GM12872 (cell line): ENCODE data around the gene CHTF8.

Experiments
- TF ChIP-seq, protein P1 (sequence below): IDR thresholded peaks from 3 replicates; pipeline ENCODE4 v1.5.1; 2011; ENCODE audit warnings: low read depth, mild to moderate bottlenecking, low read length, moderate library complexity; ENCODE audit not compliant: insufficient read depth

CHTF8 gene

DNA sequence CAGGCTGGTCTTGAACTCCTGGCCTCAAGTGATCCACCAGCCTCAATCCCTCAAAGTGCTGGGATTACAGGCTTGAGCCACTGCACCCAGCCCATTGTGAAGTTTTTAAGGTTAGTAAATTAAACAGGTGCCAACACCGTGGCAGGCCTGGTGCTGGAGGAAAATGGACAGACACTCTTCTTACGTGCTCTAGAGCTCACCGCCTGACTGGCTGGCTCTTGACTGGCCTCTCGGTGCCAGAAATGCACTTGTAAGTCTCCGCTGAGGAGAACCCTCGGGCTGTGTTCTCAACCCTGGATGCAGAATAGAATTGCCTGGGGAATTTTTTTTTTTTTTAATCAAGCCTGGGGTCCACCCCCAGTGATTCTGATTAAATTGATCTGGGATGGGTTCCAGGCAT lies 37.2 kb downstream of the CHTF8 start:
- TF ChIP-seq, protein P1, sequence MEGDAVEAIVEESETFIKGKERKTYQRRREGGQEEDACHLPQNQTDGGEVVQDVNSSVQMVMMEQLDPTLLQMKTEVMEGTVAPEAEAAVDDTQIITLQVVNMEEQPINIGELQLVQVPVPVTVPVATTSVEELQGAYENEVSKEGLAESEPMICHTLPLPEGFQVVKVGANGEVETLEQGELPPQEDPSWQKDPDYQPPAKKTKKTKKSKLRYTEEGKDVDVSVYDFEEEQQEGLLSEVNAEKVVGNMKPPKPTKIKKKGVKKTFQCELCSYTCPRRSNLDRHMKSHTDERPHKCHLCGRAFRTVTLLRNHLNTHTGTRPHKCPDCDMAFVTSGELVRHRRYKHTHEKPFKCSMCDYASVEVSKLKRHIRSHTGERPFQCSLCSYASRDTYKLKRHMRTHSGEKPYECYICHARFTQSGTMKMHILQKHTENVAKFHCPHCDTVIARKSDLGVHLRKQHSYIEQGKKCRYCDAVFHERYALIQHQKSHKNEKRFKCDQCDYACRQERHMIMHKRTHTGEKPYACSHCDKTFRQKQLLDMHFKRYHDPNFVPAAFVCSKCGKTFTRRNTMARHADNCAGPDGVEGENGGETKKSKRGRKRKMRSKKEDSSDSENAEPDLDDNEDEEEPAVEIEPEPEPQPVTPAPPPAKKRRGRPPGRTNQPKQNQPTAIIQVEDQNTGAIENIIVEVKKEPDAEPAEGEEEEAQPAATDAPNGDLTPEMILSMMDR: no peak

DNA sequence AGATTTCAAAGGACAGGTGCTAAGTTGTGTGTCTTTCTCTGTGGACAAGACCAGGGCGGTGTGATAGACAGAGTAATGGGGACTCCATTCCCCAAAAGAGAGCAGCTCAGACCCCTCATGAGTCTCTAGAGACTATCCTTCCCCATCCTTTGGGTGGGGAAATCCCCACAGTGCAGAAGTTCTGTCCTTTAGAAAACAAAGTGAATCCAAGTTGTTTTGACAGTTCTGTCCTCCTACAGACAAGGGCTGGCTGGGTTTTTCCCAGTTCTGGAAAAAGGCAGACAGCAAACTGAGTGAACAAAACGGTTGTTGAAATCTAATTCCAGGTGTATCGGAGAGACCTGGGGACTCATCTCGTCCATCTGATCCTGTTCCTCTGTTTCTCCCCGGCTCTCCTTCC lies 37.9 kb downstream of the CHTF8 start:
- TF ChIP-seq, protein P1: no peak

DNA sequence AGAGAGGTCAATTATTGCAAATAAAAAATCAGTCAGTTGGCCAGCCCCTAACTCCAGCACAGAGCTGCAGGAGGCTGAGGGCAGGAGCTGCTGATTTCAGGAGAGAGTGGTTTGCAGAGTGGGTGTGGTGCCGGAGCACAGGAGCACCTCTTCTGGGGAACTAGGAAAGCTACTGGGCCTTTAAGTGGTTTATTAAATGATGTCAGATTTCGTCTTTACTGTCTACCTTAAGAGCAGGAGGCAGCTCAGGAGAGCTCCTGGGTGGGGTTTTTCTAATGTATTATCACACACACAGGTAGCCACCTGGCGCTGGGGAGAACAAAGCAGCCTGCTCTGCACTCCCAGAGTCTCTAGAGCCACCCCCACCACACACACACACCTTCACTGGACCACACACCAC lies 38.4 kb downstream of the CHTF8 start:
- TF ChIP-seq, protein P1: no peak

DNA sequence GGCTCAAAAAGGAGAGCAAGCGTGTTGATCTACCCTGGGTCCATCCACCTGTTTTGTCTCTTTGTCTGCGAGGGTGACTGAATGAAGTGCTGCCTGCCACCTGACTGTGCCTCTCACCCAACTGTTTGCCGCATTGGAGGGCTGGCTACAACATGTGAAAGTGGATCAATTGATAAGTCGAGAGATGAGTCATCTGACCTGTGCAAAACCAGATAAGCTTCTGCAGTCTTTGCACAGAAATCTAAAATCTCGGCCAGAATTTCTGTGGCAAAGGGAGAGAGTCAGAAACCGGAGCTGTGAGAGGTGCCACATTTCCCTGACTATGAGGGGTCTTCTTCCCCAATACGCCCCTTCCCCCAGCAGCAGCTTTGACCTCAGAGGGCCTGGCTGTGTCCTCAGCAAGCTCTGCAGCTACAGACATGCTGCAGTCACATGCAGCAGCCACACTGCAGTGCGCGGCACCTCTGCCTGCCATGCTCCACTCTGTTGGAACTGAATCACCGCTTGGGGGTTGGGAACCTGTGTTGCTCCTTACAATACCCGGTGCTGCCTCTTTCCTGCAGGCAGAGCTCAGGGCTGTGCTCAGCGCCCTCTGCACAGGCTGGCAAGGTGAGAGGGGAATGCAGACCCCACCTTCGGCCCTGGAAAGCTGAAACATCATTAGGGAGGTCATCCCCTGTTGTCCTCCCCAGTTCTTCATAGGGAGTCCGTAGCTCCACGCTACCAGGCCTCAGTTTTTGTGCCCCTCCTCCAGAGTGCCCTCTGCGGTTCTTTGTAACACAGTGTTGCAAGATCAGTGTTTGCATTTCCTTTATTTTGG lies 43.1 kb downstream of the CHTF8 start:
- TF ChIP-seq, protein P1: no peak

DNA sequence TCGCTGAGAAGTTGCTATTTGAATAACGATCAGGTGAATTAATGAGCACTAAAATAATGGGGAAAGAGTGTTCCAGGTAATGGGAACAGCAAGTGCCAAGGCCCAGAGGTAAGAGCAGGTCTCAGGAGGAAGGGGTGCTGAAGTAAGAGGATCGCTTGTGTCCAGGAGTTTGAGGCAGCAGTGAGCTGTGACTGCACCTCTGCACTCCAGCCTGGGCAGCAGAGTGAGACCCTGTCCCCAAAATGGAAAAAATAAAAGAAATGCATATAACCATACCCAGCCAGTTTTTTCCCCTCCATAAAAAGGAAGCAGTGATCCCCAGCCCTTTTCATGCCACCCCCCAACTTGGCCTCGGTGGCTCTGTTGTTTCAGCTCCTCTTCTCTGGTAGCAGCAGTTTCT lies 43.7 kb downstream of the CHTF8 start:
- TF ChIP-seq, protein P1: no peak

DNA sequence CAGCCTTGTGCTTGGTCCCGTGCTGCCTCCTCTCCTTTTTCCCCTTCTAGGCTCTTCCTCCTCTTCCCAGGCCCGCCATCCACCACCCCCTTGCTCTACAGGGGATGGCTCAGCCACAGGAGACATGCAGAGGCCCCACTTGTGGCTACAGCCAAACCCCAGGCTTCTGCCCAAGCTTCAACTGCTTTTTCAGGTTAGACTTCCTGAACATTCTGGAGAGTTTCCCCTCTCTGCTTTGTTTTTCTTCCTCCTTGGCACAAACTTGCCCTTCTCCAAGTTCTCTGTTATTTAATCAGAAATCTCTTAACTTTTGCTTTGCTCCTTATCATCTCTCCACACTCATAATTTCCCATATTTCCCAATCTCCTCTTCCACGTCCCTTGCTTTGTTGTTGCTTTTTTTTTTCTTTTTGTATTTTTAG lies 45.2 kb downstream of the CHTF8 start:
- TF ChIP-seq, protein P1: no peak

DNA sequence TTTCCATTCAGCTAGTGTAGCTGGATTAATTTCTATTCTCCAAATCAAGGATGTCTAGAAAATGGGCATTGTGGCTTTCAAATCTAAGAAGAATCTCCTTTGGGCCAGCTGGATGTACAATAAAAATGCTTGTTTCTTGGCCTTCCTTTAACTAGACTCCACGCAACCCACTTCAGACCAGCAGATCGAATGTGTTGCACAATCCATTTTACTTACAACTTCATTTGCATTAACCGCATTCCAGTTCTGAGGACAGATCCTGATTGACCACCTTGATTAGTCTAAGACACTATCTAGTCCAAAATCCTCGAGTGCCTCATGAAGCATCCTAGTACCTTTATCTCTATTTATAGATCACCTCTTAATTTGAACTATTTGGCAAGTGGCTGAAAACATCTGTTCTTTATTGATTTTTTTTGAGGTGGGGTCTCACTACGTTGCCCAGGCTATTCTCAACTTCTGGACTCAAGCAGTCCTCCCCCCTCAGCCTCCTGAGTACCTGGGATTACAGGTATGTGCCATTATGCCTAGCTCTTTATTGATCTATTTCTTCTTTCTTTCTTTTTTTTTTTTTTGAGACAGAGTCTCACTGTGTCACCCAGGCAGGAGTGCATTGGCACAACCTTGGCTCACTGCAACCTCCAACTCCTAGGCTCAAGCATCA lies 47.2 kb downstream of the CHTF8 start:
- TF ChIP-seq, protein P1: no peak
